Kidney epithelial cell (primary cell): ENCODE data around the gene HNRNPA0. TPM values are rescaled to one million over a fixed set of nuclear protein-coding genes. Genes with fewer than 3 reads are reported as not detected.

Experiments used
- DNase-seq: peaks from one replicate; pipeline ENCODE4 v3.0.0-alpha.2; 2010; ENCODE audit warnings: low read depth
- H3K27me3 ChIP-seq: 2 replicates; pipeline ENCODE4 v1.6.0; 2011; ENCODE audit warnings: low read length; ENCODE audit not compliant: control insufficient read depth, insufficient read depth
- H3K36me3 ChIP-seq: 2 replicates; pipeline ENCODE4 v1.5.1; 2011; ENCODE audit warnings: low read length; ENCODE audit not compliant: control insufficient read depth, insufficient read depth
- H3K4me3 ChIP-seq: 2 replicates; pipeline ENCODE4 v1.5.1; 2011; ENCODE audit warnings: low read depth, mild to moderate bottlenecking, control low read depth, low read length
- CTCF ChIP-seq: IDR thresholded peaks from 2 replicates; pipeline ENCODE4 v1.5.1; 2011; ENCODE audit warnings: mild to moderate bottlenecking, moderate library complexity, low read length, control low read depth, inconsistent platforms; ENCODE audit not compliant: insufficient read depth, poor library complexity, severe bottlenecking
- total RNA-seq: library from RNA; depleted of rRNA; stranded (reverse); fragments of >200 nt; gene quantifications from 2 replicates; pipeline ENCODE4 v1.2.3, GENCODE V29; 2015

The HNRNPA0 gene
- total RNA-seq, 1 donor from 2014 or later = 14.7 TPM

GRCh38 chr5:137738947-137739346 lies 15.2 kb downstream of the HNRNPA0 start:
- H3K27me3 ChIP-seq = no peaks in the 10 kb centered on the region
- no peaks in the 10 kb centered on the region for H3K36me3 ChIP-seq
- H3K4me3 ChIP-seq = no peak overlapping the region
- no peak for TF ChIP-seq CTCF
- DNase-seq = no peak

GRCh38 chr5:137737349-137738131 lies 16.6 kb downstream of the HNRNPA0 start:
- no peak for TF ChIP-seq CTCF
- H3K27me3 ChIP-seq = no peaks in the 10 kb centered on the region
- no peaks in the 10 kb centered on the region for H3K36me3 ChIP-seq
- no peak overlapping the region for H3K4me3 ChIP-seq
- no peak for DNase-seq

GRCh38 chr5:137736496-137736895 lies 17.7 kb downstream of the HNRNPA0 start:
- Histone ChIP-seq H3K4me3 (no peak overlapping the region), H3K27me3 (no peaks in the 10 kb centered on the region), H3K36me3 (no peaks in the 10 kb centered on the region)
- TF ChIP-seq CTCF = no peak
- DNase-seq = no peak

- peak; percentile 38 for DNase-seq
- TF ChIP-seq CTCF = peak; percentile 48
- Histone ChIP-seq H3K36me3 (no peaks in the 10 kb centered on the region), H3K27me3 (no peaks in the 10 kb centered on the region), H3K4me3 (peak within 1 kb of the TSS; percentile 49)
These were observed 18.4 kb downstream of the HNRNPA0 start, which contains the start of gene KLHL3 for GRCh38 chr5:137735555-137736284. TSS of gene KLHL3 (minus strand) at chr5:137736089. CDS start at chr5:137735646, 443 bp downstream.

- TF ChIP-seq CTCF = no peak
- Histone ChIP-seq H3K36me3 (no peaks in the 10 kb centered on the region), H3K4me3 (peak overlapping the region; percentile 49), H3K27me3 (no peaks in the 10 kb centered on the region)
- no peak for DNase-seq
These were observed 19.1 kb downstream of the HNRNPA0 start for GRCh38 chr5:137734962-137735554.
